GM12872 (cell line): ENCODE results near the gene DDX11.

Source experiments
- CTCF ChIP-seq: IDR thresholded peaks from 3 replicates; pipeline ENCODE4 v1.5.1; 2011; ENCODE audit warnings: low read depth, mild to moderate bottlenecking, low read length, moderate library complexity; ENCODE audit not compliant: insufficient read depth

Gene DDX11

GRCh38 chr12:31034372-31034771 is 39.3 kb upstream of the DDX11 start:
- TF ChIP-seq CTCF, result no peak

- TF ChIP-seq CTCF, result no peak
Observed at GRCh38 chr12:31035226-31035625, 38.4 kb upstream of the DDX11 start.

GRCh38 chr12:31035967-31036665 is 37.5 kb upstream of the DDX11 start:
- TF ChIP-seq CTCF, result no peak

GRCh38 chr12:31037028-31037427 is 36.6 kb upstream of the DDX11 start:
- TF ChIP-seq CTCF, result no peak

GRCh38 chr12:31037931-31038330 is 35.7 kb upstream of the DDX11 start:
- no peak for TF ChIP-seq CTCF

GRCh38 chr12:31041033-31041564 is 32.6 kb upstream of the DDX11 start:
- TF ChIP-seq CTCF, result no peak

- TF ChIP-seq CTCF, result no peak
Observed at GRCh38 chr12:31057671-31058070, 16.0 kb upstream of the DDX11 start.
